Measurements from ENCODE around the gene ABCC2. TPM values are rescaled to one million over a fixed set of nuclear protein-coding genes. Genes with fewer than 3 reads are reported as not detected.

Gene ABCC2
- total and polyA plus RNA-seq, 12 donors = 0.05 to 1.0 (median 0.30) TPM

DNA sequence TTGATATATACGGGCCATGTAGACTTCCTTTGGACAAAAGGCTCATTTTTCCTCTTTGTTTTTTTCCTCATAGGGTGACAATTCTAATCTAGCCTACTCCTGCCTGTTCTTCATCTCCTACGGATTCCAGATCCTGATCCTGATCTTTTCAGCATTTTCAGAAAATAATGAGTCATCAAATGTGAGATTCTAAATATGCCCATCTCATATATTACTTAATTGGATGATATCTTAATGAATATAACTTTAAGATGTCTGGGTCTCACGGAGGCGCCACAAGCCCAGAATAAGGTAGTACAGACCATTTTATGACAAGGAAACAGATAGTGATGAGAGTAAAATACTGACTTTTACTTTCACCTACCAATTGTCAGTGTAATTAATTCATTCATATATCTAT lies 11.4 kb downstream of the ABCC2 start:
- TF ChIP-seq, protein P1, sequence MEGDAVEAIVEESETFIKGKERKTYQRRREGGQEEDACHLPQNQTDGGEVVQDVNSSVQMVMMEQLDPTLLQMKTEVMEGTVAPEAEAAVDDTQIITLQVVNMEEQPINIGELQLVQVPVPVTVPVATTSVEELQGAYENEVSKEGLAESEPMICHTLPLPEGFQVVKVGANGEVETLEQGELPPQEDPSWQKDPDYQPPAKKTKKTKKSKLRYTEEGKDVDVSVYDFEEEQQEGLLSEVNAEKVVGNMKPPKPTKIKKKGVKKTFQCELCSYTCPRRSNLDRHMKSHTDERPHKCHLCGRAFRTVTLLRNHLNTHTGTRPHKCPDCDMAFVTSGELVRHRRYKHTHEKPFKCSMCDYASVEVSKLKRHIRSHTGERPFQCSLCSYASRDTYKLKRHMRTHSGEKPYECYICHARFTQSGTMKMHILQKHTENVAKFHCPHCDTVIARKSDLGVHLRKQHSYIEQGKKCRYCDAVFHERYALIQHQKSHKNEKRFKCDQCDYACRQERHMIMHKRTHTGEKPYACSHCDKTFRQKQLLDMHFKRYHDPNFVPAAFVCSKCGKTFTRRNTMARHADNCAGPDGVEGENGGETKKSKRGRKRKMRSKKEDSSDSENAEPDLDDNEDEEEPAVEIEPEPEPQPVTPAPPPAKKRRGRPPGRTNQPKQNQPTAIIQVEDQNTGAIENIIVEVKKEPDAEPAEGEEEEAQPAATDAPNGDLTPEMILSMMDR (IDR thresholded peaks at IDR 0.05) = no peak
- 93 to 95% methylated on average over 4 of the region's 4 CpGs for WGBS, 2 donors
- intact Hi-C loops (cut with DNase I) = no loop called here
- Histone ChIP-seq H3K4me3 (no peak overlapping the region), H3K27me3 (no peaks in the 10 kb centered on the region), H3K4me1 (no peaks in the 10 kb centered on the region), H3K27ac (no peak overlapping the region), H3K36me3 (no peaks in the 10 kb centered on the region), H3K9me3 (no peaks in the 10 kb centered on the region)
- ATAC-seq (no peak), DNase-seq (no peak)

DNA sequence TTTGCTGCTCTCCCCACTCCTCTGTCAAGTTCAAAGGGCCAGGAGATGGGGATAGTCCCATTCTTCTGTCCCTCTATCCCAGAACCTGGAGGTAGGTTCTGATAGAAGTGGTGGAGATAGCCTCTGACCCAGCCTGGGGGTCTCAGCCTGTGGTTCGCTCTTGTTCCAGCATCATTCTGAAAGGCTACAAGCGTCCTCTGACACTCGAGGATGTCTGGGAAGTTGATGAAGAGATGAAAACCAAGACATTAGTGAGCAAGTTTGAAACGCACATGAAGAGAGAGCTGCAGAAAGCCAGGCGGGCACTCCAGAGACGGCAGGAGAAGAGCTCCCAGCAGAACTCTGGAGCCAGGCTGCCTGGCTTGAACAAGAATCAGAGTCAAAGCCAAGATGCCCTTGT lies 14.5 kb downstream of the ABCC2 start:
- Histone ChIP-seq H3K36me3 (no peaks in the 10 kb centered on the region), H3K27ac (no peak overlapping the region), H3K4me3 (no peak overlapping the region), H3K9me3 (no peaks in the 10 kb centered on the region), H3K27me3 (no peaks in the 10 kb centered on the region), H3K4me1 (no peaks in the 10 kb centered on the region)
- ATAC-seq = no peak
- intact Hi-C loops (cut with DNase I) = no loop called here
- TF ChIP-seq, protein P1 (IDR thresholded peaks at IDR 0.05) = no peak
- no peak for DNase-seq
- WGBS, 2 donors = 82 to 85% methylated on average over 6 of the region's 6 CpGs

DNA sequence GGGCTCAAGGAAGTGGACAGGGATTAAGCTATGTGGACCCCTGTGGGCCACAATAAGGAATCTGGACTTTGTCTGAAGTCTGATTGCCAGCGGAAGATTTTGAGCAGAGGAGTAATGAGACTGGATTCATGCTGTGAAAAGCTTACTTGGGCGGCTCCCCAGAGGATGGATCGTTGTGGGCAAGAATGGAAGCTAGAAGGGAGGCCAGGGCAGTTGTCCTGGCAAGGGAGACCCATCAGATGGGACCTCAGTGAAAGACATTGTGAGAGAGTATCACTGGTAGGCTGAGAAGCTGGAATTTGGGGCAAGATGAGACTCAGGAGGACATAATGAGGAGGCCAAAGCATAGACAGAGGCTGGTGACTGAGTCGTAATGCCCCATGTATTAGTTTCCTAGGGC lies 15.6 kb downstream of the ABCC2 start:
- ATAC-seq (no peak), DNase-seq (no peak)
- Histone ChIP-seq H3K4me3 (no peak overlapping the region), H3K4me1 (no peaks in the 10 kb centered on the region), H3K27ac (no peak overlapping the region), H3K27me3 (no peaks in the 10 kb centered on the region), H3K9me3 (no peaks in the 10 kb centered on the region), H3K36me3 (no peaks in the 10 kb centered on the region)
- WGBS, 2 donors = 87% methylated on average over 4 of the region's 4 CpGs
- intact Hi-C loops (cut with DNase I) = no loop called here
- TF ChIP-seq, protein P1 (IDR thresholded peaks at IDR 0.05) = no peak

DNA sequence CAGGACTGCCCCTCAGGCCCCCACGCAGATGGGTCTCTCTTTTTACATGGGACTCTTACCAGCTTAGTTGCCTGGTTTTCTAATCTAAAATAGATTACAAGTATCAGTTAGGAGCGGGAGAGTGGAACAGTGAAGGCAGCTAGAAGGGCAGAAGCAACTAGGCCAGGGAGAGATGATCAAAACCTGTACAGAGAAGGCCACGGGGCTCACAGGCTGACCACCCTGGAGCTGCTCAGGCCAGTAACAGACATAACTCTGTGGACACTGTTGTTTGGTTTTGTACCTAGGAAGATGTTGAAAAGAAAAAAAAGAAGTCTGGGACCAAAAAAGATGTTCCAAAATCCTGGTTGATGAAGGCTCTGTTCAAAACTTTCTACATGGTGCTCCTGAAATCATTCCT lies 16.5 kb downstream of the ABCC2 start:
- ATAC-seq (no peak), DNase-seq (no peak)
- Histone ChIP-seq H3K27me3 (no peaks in the 10 kb centered on the region), H3K9me3 (no peaks in the 10 kb centered on the region), H3K36me3 (no peaks in the 10 kb centered on the region), H3K4me1 (no peaks in the 10 kb centered on the region), H3K4me3 (no peak overlapping the region), H3K27ac (no peak overlapping the region)
- WGBS, 2 donors = 68 to 71% methylated on average over 3 of the region's 3 CpGs
- TF ChIP-seq, protein P1 (IDR thresholded peaks at IDR 0.05) = no peak
- intact Hi-C loops (cut with DNase I) = no loop called here

DNA sequence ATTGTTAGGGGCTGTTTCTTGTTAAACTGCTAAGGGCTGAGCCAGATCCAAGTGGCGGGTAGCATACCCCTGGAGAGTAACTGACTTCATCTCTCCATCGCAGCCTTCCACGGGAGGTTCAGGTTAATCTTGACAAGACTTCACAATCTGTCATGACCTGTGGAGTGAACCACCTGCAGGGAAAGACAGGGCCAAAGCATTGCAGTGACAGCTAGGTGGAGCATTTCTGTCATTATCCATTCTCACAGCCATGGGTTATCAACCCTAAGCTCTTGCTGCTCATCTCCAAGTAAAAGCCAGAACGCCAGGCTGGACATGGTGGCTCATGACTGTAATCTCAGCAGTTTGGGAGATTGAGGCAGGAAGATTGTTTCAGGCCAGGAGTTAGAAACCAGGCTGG lies 17.2 kb downstream of the ABCC2 start:
- Histone ChIP-seq H3K27me3 (no peaks in the 10 kb centered on the region), H3K4me1 (no peaks in the 10 kb centered on the region), H3K36me3 (no peaks in the 10 kb centered on the region), H3K27ac (no peak overlapping the region), H3K4me3 (no peak overlapping the region), H3K9me3 (no peaks in the 10 kb centered on the region)
- no peak for DNase-seq
- no peak for ATAC-seq
- intact Hi-C loops (cut with DNase I) = no loop called here
- TF ChIP-seq, protein P1 (IDR thresholded peaks at IDR 0.05) = no peak
- 74 to 77% methylated on average over 4 of the region's 4 CpGs for WGBS, 2 donors
